DND-41 (cell line): ENCODE measurements around the gene PDXDC1.
"Not testable (repeated sequence)": the region's sequence is repeated elsewhere in the genome, so short reads cannot be mapped to it uniquely, and the experiment has no call there.

ENCODE experiments used
- EZH2 ChIP-seq: IDR thresholded peaks from 3 replicates; pipeline ENCODE4 v1.6.1; 2012; ENCODE audit warnings: borderline replicate concordance, low read depth, mild to moderate bottlenecking, moderate library complexity, low read length, inconsistent platforms; ENCODE audit not compliant: severe bottlenecking
- TF ChIP-seq, protein P1 (sequence below): IDR thresholded peaks from 2 replicates; pipeline ENCODE4 v1.5.1; 2012; ENCODE audit warnings: borderline replicate concordance, low read length, moderate library complexity, mild to moderate bottlenecking; ENCODE audit not compliant: poor library complexity, severe bottlenecking; ENCODE audit errors: extremely low read depth

DNA sequence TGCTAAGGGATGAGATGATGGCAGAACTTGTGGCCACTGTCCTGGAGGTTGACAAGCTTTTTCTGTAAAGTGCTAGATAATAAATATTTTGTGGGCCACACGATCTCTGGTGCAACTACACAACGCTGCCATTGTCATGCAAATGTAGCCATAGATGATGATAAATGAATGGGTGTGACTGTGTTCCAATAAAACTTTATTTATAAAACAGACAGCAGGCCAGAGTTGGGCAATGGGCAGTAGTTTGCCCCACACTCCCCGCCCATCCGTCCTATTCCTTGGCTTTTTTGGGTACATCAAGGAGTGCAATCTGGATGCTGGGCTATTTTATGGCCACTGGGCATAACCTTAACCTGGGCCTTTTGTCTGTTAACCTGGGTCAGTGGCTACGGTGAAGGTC, 184.8 kb downstream of the PDXDC1 start:
- TF ChIP-seq, protein P1, sequence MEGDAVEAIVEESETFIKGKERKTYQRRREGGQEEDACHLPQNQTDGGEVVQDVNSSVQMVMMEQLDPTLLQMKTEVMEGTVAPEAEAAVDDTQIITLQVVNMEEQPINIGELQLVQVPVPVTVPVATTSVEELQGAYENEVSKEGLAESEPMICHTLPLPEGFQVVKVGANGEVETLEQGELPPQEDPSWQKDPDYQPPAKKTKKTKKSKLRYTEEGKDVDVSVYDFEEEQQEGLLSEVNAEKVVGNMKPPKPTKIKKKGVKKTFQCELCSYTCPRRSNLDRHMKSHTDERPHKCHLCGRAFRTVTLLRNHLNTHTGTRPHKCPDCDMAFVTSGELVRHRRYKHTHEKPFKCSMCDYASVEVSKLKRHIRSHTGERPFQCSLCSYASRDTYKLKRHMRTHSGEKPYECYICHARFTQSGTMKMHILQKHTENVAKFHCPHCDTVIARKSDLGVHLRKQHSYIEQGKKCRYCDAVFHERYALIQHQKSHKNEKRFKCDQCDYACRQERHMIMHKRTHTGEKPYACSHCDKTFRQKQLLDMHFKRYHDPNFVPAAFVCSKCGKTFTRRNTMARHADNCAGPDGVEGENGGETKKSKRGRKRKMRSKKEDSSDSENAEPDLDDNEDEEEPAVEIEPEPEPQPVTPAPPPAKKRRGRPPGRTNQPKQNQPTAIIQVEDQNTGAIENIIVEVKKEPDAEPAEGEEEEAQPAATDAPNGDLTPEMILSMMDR: not testable (repeated sequence)
- TF ChIP-seq EZH2: not testable (repeated sequence)
